KMS-11 (cell line): ENCODE measurements around the gene GNAI3.

Experiments used
- H2AFZ ChIP-seq: fragments of 200-600 bp; sonication (generic); 2 replicates; pipeline ENCODE4 v1.6.1; 2016; ENCODE audit warnings: antibody characterized with exemption, mixed run types, low read depth
- H3K27ac ChIP-seq: fragments of 200-600 bp; sonication (generic); 2 replicates; pipeline ENCODE4 v1.6.1; 2016; ENCODE audit warnings: mild to moderate bottlenecking, mixed run types
- H3K27me3 ChIP-seq: fragments of 200-600 bp; sonication (generic); 2 replicates; pipeline ENCODE4 v1.6.1; 2017; ENCODE audit warnings: mild to moderate bottlenecking, low read depth, mixed run types, moderate library complexity; ENCODE audit not compliant: insufficient read depth
- H3K36me3 ChIP-seq: fragments of 200-600 bp; sonication (generic); 2 replicates; pipeline ENCODE4 v1.6.1; 2017; ENCODE audit warnings: mild to moderate bottlenecking, mixed run types; ENCODE audit not compliant: insufficient read depth
- H3K4me1 ChIP-seq: fragments of 200-600 bp; sonication (generic); 2 replicates; pipeline ENCODE4 v1.6.1; 2016; ENCODE audit warnings: mild to moderate bottlenecking, low read depth, mixed run types; ENCODE audit not compliant: poor library complexity, severe bottlenecking
- H3K4me2 ChIP-seq: fragments of 200-600 bp; sonication (generic); 2 replicates; pipeline ENCODE4 v1.7.0; 2016; ENCODE audit warnings: mild to moderate bottlenecking, mixed run types
- H3K4me3 ChIP-seq: fragments of 200-600 bp; sonication (generic); IDR thresholded peaks from 2 replicates; pipeline ENCODE4 v1.6.1; 2017; ENCODE audit warnings: low read depth, low read length, mixed read lengths; ENCODE audit not compliant: insufficient read depth
- H3K79me2 ChIP-seq: fragments of 200-600 bp; sonication (generic); 2 replicates; pipeline ENCODE4 v1.6.1; 2016; ENCODE audit warnings: low read depth, mixed run types; ENCODE audit not compliant: insufficient read depth
- H3K9ac ChIP-seq: fragments of 200-600 bp; sonication (generic); 2 replicates; pipeline ENCODE4 v1.6.1; 2016; ENCODE audit warnings: mild to moderate bottlenecking, mixed run types
- H4K20me1 ChIP-seq: fragments of 200-600 bp; sonication (generic); 2 replicates; pipeline ENCODE4 v1.6.1; 2016; ENCODE audit warnings: mild to moderate bottlenecking, mixed run types; ENCODE audit not compliant: insufficient read depth
- TF ChIP-seq, protein P1 (sequence below): fragments of 200-600 bp; sonication (generic); conservative IDR thresholded peaks from 2 replicates; pipeline ENCODE4 v1.6.1; 2017; ENCODE audit warnings: low read depth, mild to moderate bottlenecking, antibody characterized with exemption, low read length, moderate library complexity, mixed read lengths

Gene GNAI3

DNA sequence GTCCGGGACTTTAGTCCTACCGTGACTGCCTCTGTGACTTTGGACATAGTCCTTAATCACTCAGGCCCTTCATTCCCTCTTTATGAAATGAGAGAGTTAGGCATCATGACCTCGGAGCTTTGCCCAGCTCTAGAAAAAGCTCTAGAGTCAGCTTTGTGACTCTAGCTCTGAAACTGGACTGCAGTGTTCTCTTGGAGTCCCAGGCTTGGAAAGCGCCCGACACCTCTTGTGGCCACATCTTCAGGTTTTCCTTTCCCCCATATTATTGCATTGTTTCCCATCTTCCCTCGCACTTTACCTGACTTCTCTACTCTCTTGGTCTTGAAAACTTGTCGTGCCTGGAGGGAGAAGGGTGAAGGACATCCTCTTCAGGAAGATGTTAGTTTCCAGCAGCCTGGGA is 26.4 kb upstream of the GNAI3 start:
- no peaks in the 10 kb centered on the region for H3K4me1 ChIP-seq
- no peaks in the 10 kb centered on the region for H3K79me2 ChIP-seq
- H3K27me3 ChIP-seq: no peaks in the 10 kb centered on the region
- H4K20me1 ChIP-seq: no peaks in the 10 kb centered on the region
- no peak overlapping the region for H3K4me2 ChIP-seq
- no peak overlapping the region for H3K9ac ChIP-seq
- H3K36me3 ChIP-seq: no peaks in the 10 kb centered on the region
- H3K4me3 ChIP-seq: no peak overlapping the region
- TF ChIP-seq, protein P1, sequence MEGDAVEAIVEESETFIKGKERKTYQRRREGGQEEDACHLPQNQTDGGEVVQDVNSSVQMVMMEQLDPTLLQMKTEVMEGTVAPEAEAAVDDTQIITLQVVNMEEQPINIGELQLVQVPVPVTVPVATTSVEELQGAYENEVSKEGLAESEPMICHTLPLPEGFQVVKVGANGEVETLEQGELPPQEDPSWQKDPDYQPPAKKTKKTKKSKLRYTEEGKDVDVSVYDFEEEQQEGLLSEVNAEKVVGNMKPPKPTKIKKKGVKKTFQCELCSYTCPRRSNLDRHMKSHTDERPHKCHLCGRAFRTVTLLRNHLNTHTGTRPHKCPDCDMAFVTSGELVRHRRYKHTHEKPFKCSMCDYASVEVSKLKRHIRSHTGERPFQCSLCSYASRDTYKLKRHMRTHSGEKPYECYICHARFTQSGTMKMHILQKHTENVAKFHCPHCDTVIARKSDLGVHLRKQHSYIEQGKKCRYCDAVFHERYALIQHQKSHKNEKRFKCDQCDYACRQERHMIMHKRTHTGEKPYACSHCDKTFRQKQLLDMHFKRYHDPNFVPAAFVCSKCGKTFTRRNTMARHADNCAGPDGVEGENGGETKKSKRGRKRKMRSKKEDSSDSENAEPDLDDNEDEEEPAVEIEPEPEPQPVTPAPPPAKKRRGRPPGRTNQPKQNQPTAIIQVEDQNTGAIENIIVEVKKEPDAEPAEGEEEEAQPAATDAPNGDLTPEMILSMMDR: no peak
- H3K27ac ChIP-seq: no peak overlapping the region
- H2AFZ ChIP-seq: no peak overlapping the region

DNA sequence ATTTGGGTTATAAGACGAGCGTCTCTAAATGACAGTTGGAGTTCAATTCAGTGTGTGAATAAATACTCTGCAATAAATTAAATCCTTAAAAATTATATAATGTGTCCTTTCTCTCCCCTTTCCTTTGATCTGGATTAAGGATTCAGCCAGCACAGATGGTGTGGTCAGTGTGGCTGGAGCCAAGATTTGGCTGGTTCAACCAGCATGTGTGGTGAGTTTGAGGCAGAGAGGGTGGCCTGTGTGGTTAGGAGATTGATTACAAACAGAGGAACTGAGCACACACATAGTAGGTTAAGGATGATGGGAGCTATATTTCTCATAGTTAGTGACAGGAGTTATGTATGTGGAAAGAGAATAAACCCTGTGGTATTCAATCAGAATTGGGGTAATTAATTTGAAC is 24.7 kb upstream of the GNAI3 start:
- H3K79me2 ChIP-seq: no peaks in the 10 kb centered on the region
- H3K4me3 ChIP-seq: no peak overlapping the region
- no peaks in the 10 kb centered on the region for H3K4me1 ChIP-seq
- no peak overlapping the region for H2AFZ ChIP-seq
- no peak overlapping the region for H3K4me2 ChIP-seq
- no peaks in the 10 kb centered on the region for H3K36me3 ChIP-seq
- H4K20me1 ChIP-seq: no peaks in the 10 kb centered on the region
- no peak overlapping the region for H3K27ac ChIP-seq
- H3K27me3 ChIP-seq: no peaks in the 10 kb centered on the region
- TF ChIP-seq, protein P1: no peak
- no peak overlapping the region for H3K9ac ChIP-seq

GRCh38 chr1:109527098-109527811 is 21.2 kb upstream of the GNAI3 start:
- H4K20me1 ChIP-seq: no peaks in the 10 kb centered on the region
- no peak overlapping the region for H2AFZ ChIP-seq
- H3K9ac ChIP-seq: no peak overlapping the region
- H3K4me1 ChIP-seq: no peaks in the 10 kb centered on the region
- H3K79me2 ChIP-seq: no peaks in the 10 kb centered on the region
- H3K4me3 ChIP-seq: no peak overlapping the region
- TF ChIP-seq, protein P1: no peak
- no peaks in the 10 kb centered on the region for H3K27me3 ChIP-seq
- H3K27ac ChIP-seq: no peak overlapping the region
- no peaks in the 10 kb centered on the region for H3K36me3 ChIP-seq
- H3K4me2 ChIP-seq: no peak overlapping the region

DNA sequence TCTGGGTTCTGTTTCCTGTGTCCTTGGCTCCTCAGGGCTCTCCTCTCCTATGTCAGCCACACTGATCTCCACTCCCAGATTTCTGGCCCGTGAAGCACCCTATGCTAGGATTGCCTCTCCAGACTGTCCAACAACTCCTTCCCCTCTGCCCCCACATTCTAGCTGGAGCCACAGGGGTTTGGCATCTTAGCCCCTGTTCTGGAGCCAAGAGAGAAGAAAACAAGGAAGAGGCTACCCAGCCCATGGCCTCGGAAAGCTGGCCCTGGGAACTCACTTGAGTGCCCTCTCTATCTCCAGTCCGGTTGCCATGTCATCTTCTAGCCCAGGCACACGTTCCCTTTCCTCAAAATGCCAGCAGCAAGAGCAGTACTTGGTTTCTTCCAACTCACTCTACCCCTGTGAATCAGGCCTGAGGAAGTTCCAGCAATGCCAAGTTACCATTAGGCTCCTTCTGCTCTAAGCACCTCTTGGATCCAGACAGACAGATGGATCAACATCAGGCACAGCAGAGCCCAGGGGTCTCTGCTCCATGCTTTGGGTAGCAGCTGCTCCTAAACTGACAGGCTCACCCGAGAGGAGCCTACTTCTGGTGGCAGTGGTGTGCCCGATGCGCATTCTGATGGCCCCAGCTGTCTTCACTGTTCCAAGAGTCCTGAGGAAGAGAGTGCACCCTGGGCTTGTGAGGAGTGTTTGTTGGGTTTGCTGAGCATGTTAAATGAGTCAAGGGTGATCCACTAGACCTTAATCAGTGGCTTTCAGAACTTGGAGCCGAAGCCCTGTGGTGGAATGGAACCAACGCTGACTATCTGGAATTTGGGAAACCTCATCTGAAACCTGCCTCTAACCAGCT is 20.3 kb upstream of the GNAI3 start:
- H3K79me2 ChIP-seq: no peaks in the 10 kb centered on the region
- no peaks in the 10 kb centered on the region for H4K20me1 ChIP-seq
- H3K9ac ChIP-seq: no peak overlapping the region
- H3K4me3 ChIP-seq: no peak overlapping the region
- no peak overlapping the region for H2AFZ ChIP-seq
- no peak overlapping the region for H3K27ac ChIP-seq
- no peaks in the 10 kb centered on the region for H3K27me3 ChIP-seq
- no peaks in the 10 kb centered on the region for H3K36me3 ChIP-seq
- H3K4me1 ChIP-seq: peaks cover 7% of the 10 kb centered on the region
- TF ChIP-seq, protein P1: no peak
- H3K4me2 ChIP-seq: no peak overlapping the region
